NCI-H2029 (cell line): ENCODE data around the gene GRAMD2A.

Experiments used
- DNase-seq: peaks from one replicate; lab custom pipeline; 2025; lab: John Stamatoyannopoulos, UW

Gene GRAMD2A

DNA sequence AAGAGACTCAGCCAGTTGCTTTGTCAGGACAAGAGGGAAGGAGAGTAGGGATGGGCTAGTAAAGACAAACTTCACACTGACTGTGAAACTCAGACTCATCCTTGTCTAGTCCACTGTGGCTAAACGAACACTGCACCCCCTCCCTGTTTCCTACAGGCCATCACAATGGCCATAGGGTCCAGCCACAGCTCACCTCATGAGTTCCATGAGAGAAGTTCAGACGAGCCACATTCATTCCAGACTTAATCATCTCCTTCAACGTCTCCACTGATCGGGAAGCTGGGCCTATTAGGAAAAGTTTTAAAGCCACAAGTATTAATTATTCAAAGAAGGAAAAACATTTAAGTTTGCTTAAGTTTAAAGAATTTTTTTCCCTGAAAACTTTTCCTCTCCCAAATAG is 19.6 kb upstream of the GRAMD2A start:
- DNase-seq = no peak

DNA sequence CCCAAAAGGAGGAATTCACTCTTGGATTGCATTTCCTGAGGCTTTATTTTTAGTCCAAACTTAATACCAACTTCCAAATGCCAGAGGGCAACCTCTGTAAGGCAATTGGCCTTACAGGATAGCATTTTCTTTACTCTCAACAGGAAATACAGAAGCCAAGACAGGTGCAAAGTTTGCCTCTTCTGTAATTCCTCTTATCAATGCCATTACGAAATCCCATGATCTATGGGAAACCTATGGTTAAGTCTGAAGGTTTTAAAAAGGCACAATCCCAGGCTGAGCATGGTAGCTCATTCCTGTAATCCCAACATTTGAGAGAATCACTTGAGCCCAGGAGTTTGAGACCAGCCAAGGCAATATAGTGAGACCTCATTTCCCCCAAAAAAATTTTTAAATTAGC is 18.5 kb upstream of the GRAMD2A start:
- no peak for DNase-seq

DNA sequence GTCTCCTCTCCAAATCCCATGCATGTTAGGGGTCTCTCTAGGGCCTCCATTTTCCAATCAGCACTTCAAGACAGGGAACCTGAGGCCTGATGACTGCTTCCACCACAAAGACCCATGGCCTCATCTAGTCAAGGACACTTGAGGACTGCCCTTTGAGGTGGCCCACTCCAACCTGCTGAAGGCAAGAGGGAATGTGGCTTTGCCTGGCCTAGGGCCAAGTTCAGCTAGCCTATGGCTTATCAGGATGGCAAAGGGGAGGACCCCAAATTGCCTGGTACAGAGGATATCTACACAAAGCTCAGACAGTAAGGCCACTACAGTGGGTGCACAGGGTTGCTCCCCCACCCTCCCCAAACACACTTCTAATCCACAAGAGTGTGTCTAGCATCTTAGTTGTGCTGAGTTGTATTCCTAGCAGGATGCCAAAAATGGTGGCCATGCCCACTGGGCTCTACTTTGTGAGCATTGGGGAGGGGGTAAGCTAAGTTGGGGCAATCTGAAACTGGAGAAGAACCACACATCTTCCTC is 10.0 kb upstream of the GRAMD2A start:
- DNase-seq = no peak

DNA sequence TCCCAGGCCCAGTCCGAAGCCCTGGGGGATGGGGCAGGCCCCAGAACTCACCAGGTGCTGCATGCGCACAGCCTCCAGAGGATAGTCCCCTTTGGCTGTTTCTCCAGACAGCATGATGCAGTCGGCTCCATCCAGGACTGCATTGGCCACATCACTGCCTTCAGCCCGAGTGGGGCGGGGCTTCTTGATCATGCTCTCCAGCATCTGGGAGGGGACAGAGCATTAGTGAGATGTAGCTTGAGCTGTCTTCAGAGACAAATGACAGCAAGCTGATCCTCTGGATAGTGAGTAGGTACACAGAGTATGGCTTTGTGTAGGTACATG is 9.1 kb upstream of the GRAMD2A start:
- no peak for DNase-seq

DNA sequence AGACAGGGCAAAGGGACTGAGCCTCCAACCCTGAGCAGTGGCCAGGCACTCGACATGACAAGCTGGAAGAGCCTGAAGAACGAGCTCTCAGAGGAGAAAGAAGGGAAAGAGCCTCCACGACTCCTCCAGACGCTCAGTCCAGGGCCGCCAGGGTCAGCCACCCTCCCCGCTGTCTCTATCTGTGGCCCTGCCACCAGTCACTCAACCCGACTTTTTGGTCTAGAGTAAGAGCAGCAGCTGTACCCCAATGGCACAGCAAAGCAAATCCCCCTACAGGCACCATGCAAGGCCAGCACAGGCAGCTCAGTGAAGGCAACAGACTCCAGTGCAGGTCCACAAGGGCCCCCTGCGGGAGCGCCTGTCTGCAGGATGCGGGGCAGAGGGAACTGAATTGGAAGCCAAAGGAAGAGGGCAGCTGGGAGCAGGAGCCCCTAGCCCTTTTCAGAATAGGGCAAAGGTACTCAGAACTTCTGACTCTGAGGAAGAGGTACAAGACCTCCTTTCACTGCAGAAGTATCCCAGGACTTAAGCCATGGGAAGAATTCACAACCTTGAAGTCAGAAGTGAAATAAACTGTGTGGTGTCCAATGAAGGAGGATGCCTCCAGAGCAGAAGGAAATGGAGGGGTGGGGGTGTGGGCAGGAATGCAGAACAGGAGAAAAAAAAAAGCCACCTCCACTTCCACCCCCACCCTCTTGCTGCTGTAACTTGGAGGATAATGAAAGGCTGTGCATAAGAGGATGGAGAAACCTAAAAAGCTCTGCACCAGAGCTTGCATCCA is 8.5 kb upstream of the GRAMD2A start:
- no peak for DNase-seq

DNA sequence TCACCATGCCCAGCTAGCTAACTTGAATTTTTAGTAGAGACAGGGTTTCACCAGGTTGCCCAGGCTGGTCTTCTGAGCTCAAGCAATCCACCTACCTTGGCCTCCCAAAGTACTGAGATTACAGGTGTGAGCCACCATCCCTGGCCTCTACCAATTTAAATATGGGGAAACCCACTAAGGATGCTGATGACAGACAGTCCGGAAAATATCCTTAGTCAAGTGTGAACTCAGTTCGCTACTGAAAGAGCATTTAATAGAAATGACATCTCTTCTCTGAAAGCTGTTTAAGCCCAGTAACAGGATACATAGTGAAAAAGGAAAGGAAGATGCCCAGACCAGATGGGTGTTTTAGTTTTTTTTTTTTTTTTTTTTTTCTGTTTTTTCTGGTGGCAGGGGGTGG is 7.7 kb upstream of the GRAMD2A start:
- no peak for DNase-seq

DNA sequence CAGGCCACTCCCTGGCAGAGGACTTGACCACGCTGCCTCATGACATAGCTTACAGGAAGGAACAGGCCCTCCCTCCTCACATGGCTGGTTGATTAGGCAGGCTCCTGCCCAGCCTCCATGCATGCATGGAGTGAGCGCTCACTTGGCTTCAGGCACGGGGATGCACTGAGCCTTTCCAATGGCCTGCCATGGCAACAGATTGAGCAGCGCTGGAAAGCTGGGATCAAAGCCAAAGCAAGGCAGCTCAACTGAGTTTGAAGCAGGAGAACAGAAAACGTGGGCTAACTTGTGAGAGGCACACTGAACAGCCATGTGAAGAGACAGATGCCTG is 5.9 kb upstream of the GRAMD2A start:
- DNase-seq = peak; percentile 72

DNA sequence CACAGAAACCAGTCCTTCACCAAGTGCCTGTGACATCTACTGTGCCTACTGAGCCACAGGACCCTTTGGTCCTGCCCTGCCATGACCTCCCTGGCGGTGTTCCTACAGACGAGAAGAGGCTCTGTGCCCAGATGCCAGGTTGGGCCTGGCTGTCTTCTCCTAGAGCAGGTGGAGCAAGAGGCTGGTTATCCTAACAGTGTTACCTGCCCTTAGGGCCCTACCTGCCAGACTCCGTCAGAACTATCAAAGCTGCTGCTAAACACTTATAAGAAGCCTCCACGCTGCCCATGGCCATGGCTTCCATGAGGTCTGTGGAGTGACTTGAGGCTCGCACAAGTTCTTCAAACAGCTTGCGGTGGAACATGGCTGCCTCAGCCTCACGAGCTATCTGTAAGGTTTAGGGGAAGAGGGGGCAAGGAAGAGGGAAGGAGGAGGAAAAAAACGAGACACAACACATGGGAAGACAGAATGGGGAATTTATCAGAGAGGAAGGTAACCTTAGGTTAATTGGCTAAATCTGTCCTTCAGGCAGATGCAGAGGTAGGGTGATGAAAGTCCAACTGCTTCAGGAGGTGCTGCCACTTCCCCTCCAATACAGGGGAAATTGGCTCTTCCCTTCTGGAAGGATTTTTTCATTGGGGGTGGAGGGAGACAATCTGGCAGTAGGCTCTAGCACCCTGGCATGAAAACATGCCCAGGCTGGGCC is 5.4 kb upstream of the GRAMD2A start:
- no peak for DNase-seq

DNA sequence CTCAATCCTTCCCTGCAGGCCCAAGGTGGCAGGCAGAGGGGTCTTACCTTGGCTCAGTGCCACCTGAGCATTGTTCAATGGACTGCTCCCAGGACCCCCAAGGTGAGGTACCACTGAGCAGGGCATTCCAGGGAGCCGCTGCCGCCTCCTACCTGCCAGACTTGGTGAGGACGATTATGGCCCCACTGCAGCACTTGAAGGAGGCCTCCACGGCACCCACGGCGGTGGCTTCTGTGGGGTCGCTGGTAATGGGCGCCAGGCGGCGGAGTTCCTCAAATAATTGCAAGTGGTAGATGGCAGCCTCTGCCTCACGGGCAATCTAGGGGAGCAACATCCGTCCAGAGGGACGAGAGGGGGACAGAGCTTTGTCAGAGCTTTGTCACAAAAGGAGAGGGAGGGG is 4.7 kb upstream of the GRAMD2A start:
- no peak for DNase-seq

DNA sequence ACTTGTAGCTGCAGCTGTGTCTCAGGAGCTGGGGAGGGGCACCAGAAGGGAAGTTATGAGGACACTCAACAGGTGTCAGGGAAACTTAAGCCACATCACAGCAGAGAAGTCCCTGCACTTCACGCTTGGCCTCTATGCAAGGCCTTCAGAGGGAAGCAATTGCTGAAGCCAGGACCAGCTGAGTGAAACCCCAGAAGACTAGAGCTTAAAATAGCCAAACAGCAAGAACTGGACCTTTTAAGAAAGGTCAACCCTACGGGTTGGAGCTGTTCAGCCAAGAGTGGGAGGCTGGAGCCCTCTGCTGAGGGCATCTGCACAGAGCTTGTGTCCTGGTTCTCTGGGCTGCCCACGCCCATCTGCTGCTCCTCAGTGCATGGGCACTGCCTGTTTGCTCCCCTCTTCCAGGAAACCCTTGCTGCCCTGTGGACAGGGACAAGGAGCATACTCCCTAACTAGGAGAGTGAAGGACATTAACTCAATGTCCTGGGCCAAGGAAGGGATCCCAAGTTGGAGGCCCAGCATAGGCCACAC is 3.9 kb upstream of the GRAMD2A start:
- DNase-seq = no peak

DNA sequence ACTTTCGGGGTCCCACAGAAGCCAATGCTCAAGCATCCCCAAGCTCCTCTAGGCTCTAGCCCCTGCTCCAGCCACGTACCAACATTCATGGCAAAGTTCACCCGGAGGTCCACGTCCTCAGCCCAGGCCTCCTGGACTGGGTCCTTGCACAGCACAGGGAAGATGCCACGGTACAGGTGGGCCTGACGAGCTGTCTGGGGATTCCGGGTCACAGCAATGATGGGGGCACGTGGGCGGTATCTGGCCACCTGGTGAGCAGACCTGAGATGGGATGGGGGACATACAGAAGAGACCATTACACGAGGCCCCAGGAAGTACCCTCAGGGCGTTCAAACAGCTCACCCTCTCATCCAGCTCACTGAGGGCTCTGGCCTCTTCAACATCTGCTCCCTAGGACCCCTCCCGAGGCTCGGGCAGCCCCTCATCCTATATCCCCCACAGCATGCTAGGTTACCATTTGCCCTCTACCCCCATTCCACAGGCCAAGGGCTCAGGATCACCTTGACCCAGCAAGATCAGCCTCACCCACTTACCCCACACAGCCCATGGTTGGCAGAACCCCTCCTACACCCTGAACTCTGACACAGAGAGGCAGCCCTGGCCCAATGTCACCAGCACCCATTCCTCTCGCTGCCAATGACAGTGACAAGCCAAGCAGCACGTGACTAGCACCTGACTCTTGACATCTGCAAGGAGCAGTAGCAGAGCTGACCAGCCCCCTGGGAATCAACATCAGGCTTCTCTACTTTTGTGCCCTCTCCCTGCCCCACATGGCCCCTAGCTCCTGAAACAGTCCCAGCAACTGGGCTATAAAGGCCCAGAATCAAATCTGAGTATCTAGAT is 3.0 kb upstream of the GRAMD2A start:
- no peak for DNase-seq

DNA sequence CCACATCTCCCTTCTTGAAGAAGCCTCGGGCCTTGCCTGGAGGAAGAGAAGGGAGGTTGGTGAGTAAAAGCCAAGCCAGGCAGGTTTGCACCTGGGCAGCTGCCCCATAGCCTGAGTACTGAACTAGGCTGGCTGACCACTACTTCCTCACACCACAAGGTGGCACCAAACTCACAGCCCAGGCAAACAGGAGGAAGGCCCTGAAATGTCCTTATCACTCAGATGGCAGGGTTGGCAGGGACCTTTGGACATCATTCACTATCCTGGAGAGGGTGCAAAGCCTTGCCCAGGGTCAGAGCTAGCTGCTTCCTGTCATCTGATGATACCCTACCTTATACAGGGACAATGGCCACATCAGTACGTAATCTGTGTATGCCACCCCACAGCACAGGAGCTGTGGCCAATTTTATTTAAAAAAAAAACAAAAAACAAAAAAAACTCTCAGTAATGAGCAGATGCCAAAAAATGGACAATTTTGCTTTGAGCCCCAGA is 2.2 kb upstream of the GRAMD2A start:
- DNase-seq = peak; percentile 44

DNA sequence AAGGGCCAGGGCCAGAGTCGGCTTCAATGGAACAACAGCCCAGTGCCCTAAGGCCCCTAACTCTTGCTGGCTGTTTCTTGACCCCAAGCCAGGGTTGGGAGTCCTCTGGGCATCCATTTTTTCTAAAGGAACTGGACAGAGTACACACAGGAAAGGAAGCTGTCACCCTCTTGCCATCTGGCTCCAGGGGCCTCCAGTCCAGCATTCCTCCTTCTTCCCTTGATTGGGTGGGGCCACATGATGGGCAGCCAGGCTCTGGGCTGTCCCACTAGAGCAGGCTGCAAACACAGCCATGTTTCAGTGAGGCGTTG is 1.6 kb upstream of the GRAMD2A start:
- no peak for DNase-seq

DNA sequence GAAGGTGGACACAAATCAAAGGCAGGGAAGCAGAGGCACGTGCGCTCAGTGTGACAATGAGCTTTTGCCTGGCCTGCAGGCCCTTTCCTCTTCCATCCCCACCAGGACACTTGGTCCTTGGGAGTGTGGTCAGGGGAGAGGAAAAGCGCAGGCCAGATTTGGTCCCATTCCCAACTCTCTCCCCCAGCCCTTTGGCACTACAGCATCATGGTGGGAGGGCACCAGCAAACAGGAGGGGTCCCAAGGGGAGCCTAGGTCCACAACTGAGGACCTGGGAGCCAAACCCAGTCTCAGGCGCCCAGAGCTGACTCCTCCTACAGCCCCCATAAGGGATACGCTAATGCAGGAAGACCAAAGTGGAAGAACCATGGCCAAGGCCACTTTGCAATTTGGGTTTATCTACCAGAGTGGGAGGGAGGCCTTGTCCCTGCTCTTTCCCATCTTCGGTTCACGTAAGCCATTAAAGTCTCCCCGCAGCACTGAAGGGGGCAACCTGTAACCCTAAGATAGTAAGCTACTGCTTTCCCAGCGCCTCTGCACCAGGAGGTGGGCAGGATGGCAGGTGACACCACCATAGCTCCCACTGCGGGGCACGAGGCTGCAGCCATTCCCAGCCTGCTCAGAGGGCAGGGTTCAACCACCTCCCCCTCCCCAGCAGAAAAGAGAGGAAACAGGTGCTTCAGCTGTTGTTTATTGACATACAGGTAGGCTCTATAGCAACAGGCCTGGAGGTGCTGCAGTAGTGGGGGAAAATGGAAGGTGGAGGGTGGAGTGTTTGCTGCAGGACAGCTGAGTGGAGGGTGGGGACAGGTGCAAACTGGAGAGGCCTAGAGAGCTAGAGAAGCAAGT is 993 bp upstream of the GRAMD2A start:
- peak; percentile 87 for DNase-seq

DNA sequence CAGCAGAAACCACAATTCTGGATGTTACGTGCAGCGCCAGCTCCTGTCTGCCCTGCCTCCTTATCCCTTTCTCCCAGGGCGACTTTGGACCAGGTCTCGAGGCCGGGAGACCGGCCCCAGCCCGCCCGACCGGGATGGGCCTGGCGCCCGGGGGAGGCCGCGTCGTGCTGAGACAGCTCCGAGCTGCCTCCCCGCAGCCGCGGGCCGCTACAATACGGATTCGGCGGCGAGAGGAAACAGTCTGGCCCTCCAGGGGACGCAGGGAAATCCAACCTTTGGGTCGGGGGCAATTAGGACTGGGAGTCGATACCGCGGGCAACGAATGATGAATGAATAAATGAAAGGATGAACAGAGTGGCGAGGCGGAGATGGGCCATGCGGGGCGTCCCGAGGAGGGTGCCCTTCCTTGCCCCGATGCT is 537 bp downstream of the GRAMD2A start:
- DNase-seq = no peak

DNA sequence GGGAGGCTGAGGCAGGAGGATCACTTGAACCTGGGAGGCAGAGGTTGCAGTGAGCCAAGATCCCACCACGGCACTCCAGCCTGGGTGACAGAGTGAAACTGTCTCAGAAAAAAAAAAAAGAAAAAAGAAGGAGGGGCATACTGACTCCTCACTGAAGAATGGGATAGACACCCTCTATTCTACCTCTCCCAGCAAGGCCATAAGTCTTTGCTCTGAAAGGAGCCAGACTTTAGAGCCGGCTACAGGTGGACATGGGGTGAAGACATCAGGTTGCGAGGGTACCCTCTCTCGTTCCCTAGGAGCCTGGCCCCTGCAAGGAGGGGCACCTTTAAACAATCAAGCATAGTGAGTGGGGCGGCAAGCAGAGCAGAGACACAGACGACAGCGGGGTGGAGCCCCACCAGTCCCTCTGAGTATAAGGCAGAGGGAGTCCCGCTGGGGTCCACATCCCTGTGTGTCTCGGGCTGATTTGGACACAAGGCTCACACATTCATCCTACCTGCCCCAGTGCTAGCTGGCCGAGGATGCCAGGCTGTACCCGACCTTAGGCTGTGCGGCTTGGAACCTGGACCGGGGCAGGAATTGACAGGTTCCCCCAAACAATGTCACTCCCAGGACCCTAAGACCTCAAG is 1.1 kb downstream of the GRAMD2A start:
- DNase-seq = no peak

DNA sequence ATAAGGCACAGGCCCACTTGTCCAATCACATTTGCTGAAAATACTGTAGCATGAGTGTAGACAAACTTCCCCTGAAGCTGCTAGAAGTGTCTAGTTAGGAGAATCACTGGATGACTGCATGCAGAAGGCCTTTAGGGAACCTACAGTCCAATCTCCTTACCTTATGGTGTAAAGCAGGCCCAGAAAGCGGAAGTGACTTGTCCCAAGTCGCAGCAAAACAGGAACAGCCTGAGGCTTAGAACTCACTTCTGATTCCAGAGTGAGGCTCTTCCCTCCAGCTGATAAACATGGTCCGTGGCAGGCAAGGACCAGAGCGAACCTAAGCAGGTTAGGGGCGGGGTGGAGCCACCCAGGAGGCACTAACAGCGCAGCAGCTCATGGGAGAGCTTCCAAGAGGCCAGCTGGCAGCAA is 2.5 kb downstream of the GRAMD2A start:
- no peak for DNase-seq

DNA sequence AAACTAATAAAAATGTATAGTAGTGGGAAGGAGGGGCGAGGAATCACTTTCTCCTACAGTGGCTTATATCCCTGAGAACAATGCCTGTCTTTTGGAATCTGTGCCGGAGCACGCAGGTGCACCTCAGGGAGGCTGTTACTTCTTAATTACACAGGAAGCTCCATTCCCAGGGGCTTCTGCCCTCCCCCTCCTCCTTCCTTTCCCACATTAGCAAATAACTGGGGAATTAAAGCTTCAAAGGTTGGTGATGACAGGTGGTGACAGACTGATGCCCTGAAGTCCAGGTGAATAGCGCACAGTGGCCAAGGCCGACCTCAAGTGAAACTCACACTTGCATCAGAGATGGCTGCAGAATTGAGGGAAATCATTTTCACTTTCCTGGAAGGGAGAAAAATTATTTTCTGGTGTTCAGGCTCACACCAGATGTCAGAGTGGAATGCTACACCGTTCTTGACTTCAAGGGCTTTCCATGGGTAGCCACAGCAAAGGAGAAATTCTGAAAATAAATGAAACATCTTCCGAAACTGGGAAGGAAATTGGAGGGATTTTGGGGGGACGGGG is 3.7 kb downstream of the GRAMD2A start:
- DNase-seq = no peak

DNA sequence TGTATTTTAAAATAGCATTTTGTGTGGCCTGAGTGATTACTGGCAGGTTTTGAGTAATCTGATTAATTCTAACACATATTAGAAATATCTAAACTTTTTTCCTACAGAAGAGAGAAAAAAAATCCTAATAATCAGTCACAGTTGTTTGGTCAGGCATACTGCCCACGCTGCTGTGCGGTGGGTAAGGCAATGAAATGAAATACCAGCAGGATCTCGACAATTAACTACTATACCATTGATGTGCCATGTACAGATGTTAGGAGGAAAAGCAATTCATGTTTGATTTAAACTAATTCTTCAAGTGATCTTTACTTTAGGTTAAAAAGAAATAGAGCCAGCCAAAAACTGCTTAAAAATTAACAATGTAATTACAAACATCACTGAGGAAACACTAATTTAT is 5.2 kb downstream of the GRAMD2A start:
- DNase-seq = no peak

DNA sequence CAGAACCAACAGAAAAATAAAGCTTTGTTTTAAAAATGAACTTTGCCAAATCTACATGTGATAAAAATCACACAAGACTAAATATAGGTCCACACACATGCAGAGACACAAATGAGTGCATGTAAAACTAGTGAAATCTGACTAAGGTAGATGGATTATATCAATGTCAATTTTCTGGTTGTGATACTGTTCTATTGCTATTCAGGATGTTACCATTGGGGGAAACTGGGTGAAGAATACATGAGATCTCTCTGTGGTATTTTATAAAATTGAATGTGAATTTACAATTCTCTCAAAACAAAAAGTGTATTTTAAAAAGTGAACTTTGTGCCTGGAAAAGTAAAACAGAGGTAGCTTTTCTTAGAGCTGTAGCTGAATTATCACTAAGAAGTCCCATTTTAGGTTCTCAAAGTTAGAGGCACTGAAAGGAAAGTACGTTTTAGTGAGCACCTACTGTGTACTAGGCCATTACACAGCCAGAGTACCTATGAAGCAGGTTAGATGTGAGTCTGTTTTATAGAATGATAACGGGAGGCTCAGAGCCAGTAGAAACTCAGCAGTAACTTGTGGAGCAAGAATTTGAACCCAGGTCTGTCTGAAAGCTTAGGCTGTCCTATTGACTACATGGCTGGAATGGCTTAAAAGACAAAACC is 8.2 kb downstream of the GRAMD2A start:
- DNase-seq = no peak
